Lower leg skin (tissue), 4 donors: ENCODE measurements around the gene PLIN4. TPM values are rescaled to one million over a fixed set of nuclear protein-coding genes. Genes with fewer than 3 reads are reported as not detected.

ENCODE experiments used
- DNase-seq, 2 donors: peaks; one replicate each; pipeline ENCODE4 v3.0.0-alpha.2; 2019; ENCODE audit warnings: low spot score in 2 of 2
- H3K4me3 ChIP-seq: fragments of 200-600 bp; sonication (generic); 2 replicates; pipeline ENCODE4 v1.5.1; 2017; ENCODE audit warnings: mild to moderate bottlenecking, low read depth; ENCODE audit not compliant: poor library complexity, severe bottlenecking
- POLR2A ChIP-seq, 2 donors: fragments of 450-650 bp; IDR thresholded peaks; one replicate each; pipeline ENCODE4 v1.6.1; 2016 to 2017; ENCODE audit warnings: antibody characterized with exemption in 2 of 2, mild to moderate bottlenecking in 1 of 2, moderate library complexity in 1 of 2
- WGBS, 2 donors: methylation state at CpG; one replicate each; pipeline ENCODE4 v1.1.5; 2018; 5-methylcytosine and 5-hydroxymethylcytosine counted together
- intact Hi-C: fragments of 100-400 bp; cut with DNase I; formaldehyde crosslinking; loops from one replicate; pipeline ENCODE4 v1.15.0; 2023; ENCODE audit warnings: low total_unique reads
- total RNA-seq, 4 donors: library from RNA; depleted of rRNA; stranded (reverse); fragments of >200 nt; gene quantifications; one replicate each; pipeline ENCODE4 v1.1.0, GENCODE V29; 2016
- TF ChIP-seq, protein P1 (sequence below), 3 donors: fragments of 450-650 bp; IDR thresholded peaks; one replicate each; pipeline ENCODE4 v1.5.1; 2016; ENCODE audit warnings: antibody characterized with exemption in 3 of 3, mild to moderate bottlenecking in 3 of 3, moderate library complexity in 2 of 3

The PLIN4 gene
- total RNA-seq, 4 donors from 2014 or later = 10.6 to 55.1 (median 24.2) TPM

DNA sequence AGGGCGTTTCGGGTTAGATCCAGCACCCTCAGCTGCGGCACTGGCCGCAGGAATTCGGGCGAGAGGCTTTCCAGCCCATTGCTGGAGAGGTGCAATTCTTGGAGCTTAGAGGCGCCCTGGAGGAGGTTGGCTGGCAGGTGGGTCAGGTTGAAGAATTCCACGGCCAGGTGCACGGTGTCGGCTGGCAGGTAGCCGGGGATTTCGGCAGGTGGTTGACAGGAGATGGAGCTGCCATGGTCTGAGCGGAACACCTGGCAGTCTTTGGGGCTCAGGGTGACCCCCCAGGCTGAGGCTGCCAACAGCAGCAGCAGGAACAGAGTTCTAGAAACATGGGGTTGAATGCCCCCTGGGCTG lies 20.3 kb upstream of the PLIN4 start:
- TF ChIP-seq, protein P1, sequence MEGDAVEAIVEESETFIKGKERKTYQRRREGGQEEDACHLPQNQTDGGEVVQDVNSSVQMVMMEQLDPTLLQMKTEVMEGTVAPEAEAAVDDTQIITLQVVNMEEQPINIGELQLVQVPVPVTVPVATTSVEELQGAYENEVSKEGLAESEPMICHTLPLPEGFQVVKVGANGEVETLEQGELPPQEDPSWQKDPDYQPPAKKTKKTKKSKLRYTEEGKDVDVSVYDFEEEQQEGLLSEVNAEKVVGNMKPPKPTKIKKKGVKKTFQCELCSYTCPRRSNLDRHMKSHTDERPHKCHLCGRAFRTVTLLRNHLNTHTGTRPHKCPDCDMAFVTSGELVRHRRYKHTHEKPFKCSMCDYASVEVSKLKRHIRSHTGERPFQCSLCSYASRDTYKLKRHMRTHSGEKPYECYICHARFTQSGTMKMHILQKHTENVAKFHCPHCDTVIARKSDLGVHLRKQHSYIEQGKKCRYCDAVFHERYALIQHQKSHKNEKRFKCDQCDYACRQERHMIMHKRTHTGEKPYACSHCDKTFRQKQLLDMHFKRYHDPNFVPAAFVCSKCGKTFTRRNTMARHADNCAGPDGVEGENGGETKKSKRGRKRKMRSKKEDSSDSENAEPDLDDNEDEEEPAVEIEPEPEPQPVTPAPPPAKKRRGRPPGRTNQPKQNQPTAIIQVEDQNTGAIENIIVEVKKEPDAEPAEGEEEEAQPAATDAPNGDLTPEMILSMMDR (IDR thresholded peaks at IDR 0.05) = no peak
- TF ChIP-seq POLR2A (IDR thresholded peaks at IDR 0.05) = no peak
- no peak overlapping the region for H3K4me3 ChIP-seq
- DNase-seq = no peak
- WGBS, 2 donors = 60 to 67% methylated on average over 13 of the region's 13 CpGs
- intact Hi-C loops = no loop called here

DNA sequence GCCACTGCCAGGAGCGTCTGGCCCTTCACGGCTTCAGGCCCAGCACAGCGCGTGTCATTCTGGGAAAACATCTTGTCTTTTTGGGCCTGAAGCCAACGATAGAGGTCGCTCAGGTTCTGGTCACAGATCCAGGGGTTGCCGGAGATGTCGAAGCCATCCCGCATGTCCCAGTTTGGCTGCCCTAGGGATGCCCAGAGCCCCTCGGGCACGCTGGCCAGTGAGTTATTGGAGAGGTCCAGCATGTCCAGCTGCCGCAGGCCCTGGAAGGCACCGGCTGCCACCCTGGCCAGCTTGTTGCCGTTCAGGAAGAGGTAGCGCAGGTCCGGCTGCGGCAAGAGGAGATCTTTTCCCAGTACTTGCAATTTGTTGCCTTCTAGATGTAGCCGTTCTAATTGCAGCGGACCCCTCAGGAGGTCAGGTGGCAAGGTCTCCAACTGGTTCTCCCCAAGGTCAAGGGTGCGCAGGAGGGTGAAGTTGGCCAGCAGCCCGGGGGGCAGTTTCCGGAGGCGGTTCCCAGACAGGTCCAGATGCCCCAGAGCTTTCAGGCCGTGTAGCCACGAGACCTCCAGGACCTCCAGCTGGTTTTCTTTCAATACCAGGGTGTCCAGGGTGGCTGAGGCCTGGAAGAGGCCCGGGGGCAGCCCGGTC lies 19.8 kb upstream of the PLIN4 start:
- TF ChIP-seq POLR2A (IDR thresholded peaks at IDR 0.05) = no peak
- TF ChIP-seq, protein P1 (IDR thresholded peaks at IDR 0.05) = no peak
- no peak overlapping the region for H3K4me3 ChIP-seq
- 78 to 84% methylated on average over 20 to 27 of the region's 27 CpGs for WGBS, 2 donors
- no peak for DNase-seq
- intact Hi-C loops = no loop called here

DNA sequence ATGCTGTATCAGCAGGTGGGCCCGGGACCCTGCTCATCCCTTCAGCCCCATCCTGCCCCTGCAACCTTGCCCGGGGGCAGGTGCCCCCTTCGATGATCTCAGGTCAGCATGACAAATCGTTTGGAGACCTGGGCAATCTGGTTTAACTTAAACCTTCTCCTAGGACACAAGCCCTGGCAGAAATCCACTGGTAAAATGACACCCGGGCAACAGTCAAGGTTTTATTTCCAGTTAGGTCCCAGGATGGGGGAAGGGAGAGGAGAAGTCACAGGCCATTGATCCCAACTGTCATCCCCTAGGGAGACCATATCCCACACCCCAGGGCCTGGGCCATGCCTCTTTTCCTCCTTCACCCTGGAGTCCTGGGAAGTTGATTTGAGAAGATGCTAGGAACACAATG lies 18.5 kb upstream of the PLIN4 start:
- intact Hi-C loops = no loop called here
- TF ChIP-seq POLR2A (IDR thresholded peaks at IDR 0.05) = no peak
- TF ChIP-seq, protein P1 (IDR thresholded peaks at IDR 0.05) = no peak
- H3K4me3 ChIP-seq = no peak overlapping the region
- 30 to 60% methylated on average over 5 of the region's 5 CpGs for WGBS, 2 donors
- no peak for DNase-seq

DNA sequence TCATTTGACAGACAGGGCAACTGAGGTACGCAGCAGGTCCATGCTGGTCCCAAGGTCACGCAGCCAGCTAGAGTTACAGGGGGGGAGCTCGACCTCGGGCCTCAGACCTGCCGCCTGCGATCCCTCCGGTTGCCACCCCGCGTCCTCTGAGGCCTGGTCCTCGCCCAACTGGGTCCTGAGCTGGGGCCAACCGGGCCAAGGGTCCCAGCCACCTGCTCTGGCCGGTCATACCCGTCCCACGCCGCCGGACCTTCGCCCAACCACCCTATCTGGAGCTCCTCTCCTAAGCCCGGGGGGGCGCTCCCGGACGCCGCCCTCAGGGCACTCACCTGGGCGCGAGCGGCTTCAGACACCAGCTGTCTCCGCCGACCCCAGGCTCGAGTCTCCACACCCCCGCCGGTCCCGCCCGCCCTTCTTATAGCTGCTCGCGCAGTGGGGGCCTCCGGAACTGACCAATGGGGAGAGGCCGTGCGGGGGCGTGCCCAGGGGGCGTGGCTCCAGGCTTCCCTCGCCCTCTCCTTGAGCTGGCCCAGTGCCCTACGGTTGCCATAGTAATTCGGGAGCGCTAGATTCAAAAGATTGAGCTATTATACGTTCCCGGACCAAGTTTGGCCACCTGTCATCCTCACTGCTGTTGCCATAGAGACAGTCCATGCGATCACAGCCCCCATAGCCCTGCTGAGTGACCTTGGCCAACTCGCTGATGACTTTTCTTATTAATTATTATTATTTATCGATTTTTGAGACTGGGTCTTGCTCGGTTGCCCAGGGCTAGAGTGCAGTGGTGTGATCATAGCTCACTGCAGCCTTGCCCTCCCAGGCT lies 16.8 kb upstream of the PLIN4 start, which contains the start of gene PLIN5:
Gene PLIN5, minus strand, starts transcription at position 389 of the 823 bp plus-strand sequence. CDS start 1,150 bp downstream, outside the sequence.
- no peak for TF ChIP-seq POLR2A (IDR thresholded peaks at IDR 0.05)
- TF ChIP-seq, protein P1 (IDR thresholded peaks at IDR 0.05) = no peak
- 11 to 16% methylated on average over 20 to 32 of the region's 49 CpGs for whole genome bisulfite sequencing, 2 donors
- intact Hi-C loops = no loop called here
- no peak within 1 kb of the TSS for H3K4me3 ChIP-seq
- no peak for DNase-seq

DNA sequence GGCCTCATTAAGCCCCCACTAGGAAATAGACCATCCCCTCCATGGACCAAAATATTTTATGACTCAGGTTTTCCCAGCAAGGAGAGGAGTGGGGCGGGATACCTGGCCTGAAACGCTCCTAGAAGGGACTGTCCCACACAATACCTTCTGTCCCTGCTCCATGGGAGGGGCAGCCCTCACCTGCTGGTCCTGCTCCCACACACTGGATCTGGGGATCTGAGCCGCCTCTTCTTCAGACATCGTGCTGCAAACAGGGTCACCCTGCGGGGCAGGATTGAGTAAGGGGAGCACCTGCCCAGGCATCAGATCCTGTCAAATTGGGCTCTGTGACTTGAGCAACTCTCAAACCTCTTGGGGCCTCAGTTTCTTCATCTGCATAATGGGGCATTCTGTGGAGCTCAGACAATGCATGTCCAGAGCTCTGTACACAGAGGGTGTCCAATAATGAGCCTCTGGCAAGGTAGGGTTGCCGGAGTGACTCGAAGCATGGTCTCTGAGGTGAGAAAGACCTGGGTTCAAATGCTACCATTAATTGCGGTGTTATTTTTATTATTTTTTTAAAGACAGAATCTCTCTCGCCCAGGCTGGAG lies 15.6 kb upstream of the PLIN4 start:
- intact Hi-C loops = no loop called here
- WGBS, 2 donors = 69 to 82% methylated on average over 9 of the region's 9 CpGs
- H3K4me3 ChIP-seq = no peak overlapping the region
- DNase-seq = no peak
- TF ChIP-seq, protein P1 (IDR thresholded peaks at IDR 0.05) = no peak
- TF ChIP-seq POLR2A (IDR thresholded peaks at IDR 0.05) = no peak
